NCI-H2196 treated with DMSO at 0.1 percent for 48 hours (cell line): ENCODE results near the gene CTNNBL1.

Experiments
- DNase-seq: peaks from one replicate; lab custom pipeline; 2025; ENCODE audit not compliant: unreplicated experiment; lab: John Stamatoyannopoulos, UW

Gene CTNNBL1

DNA sequence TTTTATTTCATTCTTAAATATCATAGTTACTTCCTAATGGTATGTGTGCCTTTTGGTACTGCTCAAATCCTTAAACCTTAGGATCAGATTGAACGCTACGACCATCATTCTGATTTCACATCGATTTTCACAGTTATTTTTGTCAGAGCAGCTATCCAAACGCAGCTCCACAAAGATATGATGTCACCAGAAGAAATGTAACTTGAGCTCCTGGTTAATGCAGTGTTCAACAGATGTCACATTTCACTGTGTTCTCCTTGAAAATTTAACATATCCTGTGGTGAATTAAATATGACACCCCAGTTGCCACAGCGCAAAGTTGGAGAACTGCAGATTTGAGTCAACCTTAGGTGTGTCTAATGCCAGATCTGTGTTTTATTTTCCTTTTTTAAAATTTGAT, 81.4 kb downstream of the CTNNBL1 start:
- DNase-seq: no peak

DNA sequence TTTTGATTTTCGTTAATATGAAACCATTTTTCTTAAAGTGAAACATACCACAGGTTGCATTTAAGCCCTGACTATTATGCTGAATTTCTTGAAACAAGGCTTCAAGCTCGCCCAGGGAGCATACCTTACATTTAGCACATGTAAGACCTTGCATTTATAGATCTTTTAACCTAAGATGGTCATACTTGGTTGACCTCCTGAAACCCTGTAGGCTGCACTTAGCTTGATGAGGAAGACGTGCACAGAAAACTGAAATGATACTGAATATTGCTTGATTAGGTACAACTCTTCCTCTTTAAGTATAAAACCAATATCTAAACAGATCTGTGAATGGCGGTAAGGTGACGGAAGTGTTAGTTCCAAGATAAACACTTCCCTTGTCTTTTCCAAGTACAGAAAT, 82.2 kb downstream of the CTNNBL1 start:
- DNase-seq: no peak

DNA sequence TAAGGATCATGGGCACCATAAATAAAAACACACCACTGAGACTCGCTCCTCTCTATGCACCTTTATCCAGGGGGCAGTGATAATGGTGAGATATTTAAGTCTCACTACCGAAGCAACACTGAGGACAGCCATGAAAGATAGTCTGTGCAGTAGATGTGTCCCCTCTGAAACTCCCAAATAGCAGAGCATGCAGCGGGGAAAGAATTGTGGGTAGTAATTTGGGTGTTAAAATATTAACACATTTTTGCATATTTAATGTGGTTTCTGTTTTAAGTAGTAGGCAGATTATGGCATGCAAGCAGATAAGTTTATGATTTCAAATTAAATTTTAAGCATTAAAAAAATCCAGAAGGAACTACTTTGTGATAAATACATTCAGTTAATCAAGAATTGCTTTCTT, 82.7 kb downstream of the CTNNBL1 start:
- DNase-seq: no peak

DNA sequence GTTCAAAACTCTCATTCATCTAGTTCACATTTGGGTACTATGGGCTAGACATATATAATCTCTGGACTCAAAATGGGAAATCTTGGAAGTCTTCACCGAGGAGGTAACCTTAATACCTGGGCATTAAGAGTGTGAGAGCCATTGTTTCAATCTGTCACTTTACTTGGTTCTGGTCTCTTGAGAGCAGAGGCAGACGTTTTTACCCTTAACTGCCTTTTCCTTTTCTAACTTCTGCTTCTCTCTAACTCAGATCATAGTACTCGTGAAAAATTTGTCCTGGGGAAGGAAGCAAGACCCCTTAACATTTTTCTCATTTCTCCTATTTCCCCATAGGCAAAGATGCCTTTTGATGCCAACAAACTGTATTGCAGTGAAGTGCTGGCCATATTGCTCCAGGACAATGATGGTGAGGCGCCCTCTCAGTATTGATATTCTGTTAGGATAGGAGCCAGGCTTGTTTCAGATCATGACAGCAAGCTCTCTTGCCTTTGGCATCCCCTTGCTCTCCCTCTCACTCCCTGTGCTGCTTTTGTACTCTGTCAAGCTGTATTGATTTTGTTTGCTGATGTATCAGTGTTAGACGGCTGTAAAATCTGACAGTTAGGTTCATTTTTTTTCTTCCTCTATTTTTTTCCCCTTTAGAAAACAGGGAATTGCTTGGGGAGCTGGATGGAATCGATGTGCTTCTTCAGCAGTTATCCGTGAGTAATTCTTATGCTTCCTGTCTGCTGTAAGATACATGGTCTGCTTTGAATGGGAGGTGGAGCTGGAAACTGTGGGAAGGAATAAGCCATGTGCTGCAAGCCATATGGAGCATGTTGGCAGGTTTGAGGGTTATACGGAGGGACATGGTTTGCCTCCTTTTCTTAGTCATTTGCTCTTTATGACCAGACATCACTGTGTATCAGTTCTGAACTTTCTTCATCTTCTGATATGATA, 83.5 kb downstream of the CTNNBL1 start:
- no peak for DNase-seq

DNA sequence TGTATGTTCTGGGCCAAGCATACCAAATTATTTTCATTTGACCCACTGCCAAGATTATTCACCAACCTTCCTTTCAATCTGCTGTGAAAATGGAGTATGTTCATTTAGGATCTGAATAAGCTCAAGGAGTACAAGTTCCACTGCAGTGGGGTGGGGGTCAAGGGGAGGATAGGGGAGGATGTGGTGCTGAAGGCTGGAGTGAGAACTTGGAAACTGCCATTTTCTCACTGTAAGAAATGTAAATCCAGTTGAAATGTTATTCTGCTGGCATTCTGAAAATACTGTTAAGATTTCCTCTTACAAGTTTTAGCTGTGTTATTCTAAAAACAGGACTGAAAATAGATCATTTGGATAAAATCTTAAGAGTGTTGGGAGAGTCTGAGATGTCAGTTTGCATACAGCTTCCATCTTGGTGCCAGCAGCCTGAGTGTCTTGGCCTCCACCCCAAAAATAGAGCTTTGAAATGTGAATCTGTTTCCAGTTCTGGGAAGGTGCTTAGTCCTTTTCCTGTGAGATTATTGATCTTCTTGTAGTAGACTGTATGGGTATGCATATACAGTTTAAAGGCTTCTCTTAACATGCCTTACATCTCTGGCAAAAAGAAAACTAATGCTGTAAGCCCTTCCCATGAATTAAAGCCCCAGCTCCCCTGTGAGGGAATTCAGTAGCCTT, 84.3 kb downstream of the CTNNBL1 start:
- no peak for DNase-seq

DNA sequence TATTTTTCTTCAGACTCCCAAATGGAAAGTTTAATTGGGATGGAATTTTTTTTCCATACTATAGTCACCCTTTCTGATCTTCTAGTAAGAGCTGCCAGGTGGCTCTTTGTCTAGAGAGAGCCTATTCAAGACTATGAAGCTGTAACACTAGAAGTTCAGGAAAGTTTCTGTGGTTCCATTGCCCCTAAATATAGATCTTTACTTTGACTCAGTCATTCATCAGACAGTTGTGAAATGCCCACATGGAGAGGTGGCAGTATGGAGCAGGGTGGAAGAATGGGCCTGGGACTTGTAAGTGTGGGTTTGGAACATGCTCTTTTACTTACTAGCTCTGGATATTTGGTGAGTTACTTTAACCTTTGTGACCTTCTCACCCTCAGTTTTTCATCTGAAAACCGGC, 87.8 kb downstream of the CTNNBL1 start:
- DNase-seq: no peak

DNA sequence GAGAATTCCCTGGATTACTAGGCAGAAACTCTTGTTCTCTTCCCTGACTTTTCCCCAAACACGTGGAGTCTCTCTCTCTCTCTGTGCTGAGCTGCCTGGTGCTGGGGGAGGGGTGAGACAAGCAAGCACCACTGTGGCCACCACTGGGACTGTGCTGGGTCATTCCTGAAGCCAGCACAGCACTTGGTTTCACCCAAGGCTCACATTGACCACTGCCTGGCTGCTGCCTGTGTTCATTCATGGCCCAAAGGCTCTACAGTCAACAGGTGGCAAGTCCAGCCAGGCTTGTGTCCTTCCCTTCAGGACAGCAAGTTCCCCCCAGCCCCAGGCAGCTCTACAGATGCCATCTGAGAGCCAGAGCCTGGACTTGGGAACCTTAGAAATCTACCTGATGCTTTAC, 92.2 kb downstream of the CTNNBL1 start:
- no peak for DNase-seq

DNA sequence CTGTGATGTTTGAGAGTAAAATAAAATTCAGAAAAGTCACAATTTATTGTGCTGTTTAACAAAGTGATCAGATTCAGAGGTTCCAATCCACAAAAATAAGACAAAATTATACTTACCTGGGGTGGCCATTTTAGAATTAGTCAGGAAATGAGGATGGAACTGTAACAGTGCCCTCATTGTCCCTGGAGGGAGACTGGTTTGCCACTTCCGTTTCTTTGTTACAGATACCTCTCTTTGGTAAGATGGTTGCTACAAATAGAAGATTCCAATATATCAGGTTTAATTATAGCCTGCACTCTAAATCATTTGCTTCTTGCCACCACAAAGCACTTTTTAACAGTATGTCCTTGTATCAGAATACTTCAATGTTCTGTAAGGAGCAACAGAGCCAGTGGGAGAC, 95.6 kb downstream of the CTNNBL1 start:
- no peak for DNase-seq

DNA sequence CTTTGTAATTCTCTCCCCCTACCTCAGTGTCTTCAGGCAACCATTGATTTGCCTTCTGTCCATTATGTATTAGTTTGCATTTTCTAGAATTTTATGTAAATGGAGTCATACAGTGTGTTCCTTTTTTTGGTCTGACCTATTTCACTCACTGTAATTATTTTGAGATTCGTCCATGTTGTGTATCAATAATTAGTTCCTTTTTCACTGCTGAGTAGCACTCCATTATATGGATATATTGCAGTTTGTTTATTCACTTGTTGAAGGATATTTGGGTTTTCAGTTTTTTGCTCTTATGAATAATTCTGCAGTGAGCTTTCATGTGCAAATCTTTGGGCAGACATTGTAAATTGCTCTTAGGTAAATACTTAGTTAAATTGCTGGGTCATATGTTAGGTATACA, 97.1 kb downstream of the CTNNBL1 start:
- DNase-seq: no peak

DNA sequence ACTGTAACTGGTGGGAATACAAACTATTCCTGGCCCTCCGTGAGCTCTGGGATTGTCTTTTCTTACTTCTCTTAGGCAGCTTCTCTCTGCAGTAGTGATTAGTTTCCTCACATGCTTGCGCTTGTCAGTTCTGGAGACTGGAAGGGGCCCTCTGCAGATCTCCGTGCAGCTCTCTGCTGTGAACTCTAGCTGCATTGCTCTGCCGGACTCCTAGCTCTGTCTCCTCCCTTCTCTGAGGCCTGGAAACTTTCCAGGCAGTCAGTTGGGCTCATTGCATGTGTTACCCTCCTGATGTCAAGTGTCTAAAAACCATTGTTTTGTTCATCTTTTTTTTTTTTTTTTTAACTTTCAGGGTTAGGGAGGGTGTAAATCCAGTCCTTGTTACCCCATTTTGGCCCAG, 102.3 kb downstream of the CTNNBL1 start:
- DNase-seq: no peak

DNA sequence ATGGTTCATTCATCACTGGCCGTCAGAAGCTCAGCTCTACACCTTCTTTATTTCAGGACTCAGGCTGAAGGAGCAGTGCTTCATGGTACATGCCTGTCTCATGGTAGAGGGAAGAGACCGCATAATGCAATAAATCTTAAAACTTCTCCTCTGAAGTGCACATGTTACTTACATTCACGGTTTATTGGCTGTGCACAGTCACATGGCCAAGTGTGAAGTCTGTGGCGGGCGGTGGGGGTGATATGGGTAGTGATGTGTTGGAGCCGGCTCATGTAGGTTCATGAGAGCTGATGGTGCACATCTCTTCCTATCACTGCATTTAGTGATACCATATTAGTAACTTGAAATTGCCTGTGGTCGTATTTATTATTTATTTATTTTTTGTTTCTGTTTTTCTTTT, 102.9 kb downstream of the CTNNBL1 start:
- no peak for DNase-seq

DNA sequence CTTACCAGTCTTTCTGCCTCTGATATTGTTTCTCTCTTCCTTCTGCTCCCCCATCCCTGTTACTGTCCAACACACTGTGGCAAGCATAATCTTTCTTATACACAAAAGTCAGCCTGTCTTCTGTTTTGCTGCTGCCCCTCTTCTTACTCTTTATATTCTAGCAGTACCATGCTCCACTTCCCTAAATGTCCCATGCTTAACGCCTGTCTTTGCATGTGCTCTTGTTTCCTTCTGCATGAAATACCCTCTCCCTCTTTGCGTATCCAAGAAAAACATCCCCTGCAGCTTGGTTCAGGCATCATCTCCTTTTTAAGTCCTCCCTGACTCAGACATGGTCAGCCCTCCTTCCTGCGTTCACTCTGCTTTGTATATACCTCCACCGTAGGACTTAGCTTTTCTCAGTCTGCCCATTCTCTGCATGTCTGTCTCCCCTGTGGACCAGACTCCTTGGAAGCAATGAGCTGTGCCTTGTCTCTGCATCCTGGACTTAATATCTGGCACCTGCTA, 103.9 kb downstream of the CTNNBL1 start:
- no peak for DNase-seq

DNA sequence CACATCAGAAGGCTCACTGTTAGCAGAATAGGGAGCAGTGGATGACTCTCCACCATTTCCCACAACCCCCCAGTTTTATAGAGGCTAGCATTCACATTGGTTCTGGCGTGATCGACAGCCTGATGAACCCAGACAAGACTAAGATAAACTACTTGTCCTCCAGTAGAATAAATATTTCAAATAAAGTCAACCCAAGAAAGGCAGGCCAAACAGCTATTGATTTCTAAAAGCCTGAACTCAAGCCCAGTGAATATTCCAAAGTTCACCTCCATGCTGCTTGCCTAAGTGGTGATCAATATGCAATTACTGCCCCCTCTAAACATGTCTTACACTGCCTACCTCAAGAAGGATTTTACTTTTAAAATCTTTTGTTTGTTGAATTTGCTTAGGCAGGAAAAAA, 104.5 kb downstream of the CTNNBL1 start:
- DNase-seq: no peak

DNA sequence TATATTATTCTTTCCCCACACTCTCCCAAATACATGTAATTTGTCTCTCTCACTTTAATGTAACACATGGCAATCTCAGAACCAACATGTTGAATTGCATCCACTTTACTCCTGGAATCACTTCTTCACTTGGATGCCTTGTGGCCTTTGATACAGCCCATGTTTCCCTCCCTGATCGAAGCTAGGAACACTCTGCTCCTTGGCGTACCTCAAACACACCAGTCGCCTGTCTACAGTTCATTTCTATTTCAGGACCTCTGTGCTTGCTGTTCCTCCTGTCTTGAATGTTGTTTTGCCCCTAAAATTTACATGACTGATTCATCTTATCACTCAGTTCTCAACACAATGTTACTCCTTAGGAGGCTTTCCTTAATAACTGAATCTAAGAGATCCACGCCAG, 106.8 kb downstream of the CTNNBL1 start:
- no peak for DNase-seq

DNA sequence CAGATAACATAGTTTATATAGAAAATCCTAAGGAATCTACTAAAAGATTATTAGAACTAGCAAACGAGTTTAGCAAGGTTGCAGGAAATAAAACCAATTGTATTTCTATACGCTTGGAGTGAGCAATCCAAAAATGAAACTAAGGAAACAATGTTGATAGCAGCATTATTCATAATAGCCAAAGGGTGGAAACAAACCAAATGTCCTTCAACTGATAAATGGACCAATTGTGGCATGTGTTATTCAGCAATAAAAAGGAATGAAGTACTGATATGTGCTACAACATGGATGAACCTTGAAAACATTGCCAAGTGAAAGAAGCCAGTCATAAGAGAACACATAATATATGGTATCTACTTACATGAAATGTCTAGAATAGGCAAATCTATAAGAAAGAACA, 108.1 kb downstream of the CTNNBL1 start:
- DNase-seq: no peak

DNA sequence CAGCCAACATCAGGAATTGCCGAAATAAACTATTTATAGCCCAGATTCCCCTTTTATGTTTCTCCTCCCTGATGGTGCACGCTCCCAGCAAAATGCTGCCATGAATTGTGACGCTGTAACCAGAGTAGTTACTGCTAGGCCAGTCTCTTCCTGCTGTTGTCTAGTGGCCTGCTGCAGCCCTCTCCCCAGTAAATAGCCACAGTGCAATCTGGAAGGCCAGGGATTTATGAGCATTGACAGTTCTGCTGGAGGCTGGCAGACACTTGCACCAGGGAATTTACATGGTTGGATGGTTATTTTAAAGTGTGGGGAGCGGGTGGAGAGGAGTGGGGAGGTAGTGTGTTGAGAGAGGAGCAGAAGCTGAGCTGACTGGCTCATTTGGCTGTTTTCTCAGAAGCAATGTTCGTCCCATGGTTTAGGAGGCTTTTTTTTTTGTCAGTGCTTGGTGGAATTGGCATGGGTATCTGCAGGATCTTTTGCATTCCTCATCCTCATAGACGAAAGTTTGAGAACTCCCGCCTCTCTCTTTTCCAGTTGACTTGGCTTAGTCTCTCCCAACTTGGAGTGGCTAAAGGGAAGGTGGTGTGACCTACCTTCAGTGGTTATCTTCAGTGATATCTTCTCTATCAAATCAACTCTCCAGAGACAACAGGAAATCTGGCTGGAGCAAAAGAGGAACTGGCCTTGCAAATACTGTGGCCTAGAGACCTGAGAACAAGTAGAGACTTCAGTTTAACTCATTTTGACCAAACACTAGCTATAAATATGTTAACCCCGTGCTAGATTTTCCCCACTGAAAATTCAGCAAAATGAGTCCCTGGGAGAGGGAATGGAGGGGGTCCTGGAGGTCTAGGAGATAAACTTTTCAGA, 109.8 kb downstream of the CTNNBL1 start:
- no peak for DNase-seq

DNA sequence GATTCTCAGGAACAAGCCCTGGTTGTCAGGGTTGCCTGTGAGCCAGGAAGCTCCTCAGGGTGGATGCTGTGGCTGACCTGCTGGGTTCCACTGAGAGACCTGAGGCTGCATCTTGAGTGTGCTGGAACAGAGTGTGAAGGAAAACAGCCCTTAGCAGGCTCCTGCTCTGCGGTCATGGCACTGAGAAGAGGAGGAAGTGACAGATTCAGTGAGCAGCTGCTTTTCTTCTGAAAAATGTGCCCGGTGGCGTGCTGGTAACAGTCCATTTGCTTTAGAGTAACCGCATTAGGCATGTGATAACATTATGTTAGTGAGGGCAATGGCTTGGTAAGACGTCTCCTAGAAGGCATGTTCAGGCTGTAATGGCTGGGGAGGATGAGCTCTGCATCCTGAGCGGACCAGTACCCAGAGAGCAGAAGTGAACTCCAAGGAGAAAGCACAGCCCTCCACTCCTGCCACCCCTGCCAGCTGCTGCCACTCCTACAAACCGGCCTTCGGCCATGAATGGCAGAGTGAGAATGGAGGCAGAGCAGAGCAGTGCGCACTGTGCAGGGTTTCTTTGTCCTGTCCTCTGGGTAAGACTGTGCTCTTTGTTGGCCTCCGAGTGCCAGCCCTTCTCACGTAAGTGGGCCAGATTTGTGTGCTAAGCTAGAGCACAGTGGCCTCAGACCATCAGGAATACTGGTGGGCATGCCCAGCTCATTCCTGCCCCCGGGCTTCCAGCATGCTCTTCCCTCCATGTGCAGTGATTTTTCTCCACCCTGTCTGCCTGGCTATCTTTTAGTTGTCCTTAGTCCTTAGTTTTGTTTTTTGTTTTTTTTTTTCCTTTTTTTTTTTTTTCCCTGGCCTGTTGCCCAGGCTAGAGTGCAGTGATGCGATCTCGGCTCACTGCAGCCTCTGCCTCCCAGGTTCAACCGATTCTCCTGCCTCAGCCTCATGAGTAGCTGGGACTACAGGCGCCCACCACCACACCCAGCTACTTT, 111.0 kb downstream of the CTNNBL1 start:
- DNase-seq: no peak

DNA sequence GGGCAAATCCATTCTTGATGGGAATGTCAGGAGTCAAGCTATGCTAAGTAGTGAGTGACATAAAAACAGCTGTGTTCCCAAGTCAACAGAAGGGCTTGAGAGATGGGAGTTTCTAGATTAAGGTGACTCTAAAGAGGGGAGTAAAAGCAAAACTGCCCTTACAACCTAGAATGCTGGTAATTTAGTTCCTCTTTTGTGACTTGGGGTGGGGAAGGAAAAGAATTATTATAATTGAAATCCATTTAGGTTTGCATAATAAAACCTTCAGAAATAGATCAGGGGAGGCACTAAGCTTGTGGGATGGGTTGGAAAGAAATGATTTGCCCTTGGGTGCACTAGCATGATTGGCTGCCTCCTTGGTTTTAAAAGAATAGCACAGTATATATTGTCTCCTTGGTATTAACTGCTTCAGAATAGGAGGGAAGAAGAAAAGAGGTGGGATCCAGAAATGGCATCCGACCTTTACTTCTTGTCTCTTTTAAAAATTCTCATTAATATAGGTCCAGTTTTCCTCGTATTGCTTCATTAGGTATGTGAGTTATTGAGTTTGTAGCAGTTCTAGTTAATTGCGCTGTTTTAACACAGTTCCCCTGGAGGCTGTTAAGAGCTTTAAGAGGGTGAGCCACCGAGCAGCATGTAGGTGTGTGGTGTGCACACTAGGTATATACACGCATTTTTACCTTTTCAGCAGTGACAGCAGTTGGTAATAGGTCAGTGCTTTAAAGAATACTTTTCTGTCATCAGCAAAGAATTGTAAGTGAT, 113.8 kb downstream of the CTNNBL1 start:
- DNase-seq: no peak
